Astrocyte (in vitro differentiated cells and primary cell): ENCODE data around the gene HIVEP2. TPM values are rescaled to one million over a fixed set of nuclear protein-coding genes. Genes with fewer than 3 reads are reported as not detected.

Experiments
- DNase-seq: peaks from one replicate; pipeline ENCODE4 v3.0.0-alpha.2; 2010; ENCODE audit warnings: low read depth
- FAIRE-seq: peaks from 2 replicates; lab custom pipeline; 2011; peaks lifted over from hg19 to GRCh38; lab: Jason Lieb, UNC
- H2AFZ ChIP-seq: 2 replicates; pipeline ENCODE4 v1.6.0; 2012; ENCODE audit warnings: low read depth, low read length, inconsistent platforms
- H3K27ac ChIP-seq: 2 replicates; pipeline ENCODE4 v1.5.1; 2011; ENCODE audit warnings: low read depth, low read length, inconsistent platforms
- H3K27me3 ChIP-seq: 2 replicates; pipeline ENCODE4 v1.6.0; 2011; ENCODE audit warnings: low read length, inconsistent platforms; ENCODE audit not compliant: insufficient read depth
- H3K36me3 ChIP-seq: 2 replicates; pipeline ENCODE4 v1.5.1; 2011; ENCODE audit warnings: low read length, inconsistent platforms; ENCODE audit not compliant: insufficient read depth
- H3K4me1 ChIP-seq: 2 replicates; pipeline ENCODE4 v1.5.1; 2011; ENCODE audit warnings: low read length, inconsistent platforms; ENCODE audit not compliant: insufficient read depth
- H3K4me2 ChIP-seq: 2 replicates; pipeline ENCODE4 v1.6.0; 2012; ENCODE audit warnings: low read length, inconsistent platforms
- H3K4me3 ChIP-seq: 2 replicates; pipeline ENCODE4 v1.5.1; 2011; ENCODE audit warnings: low read depth, mild to moderate bottlenecking, low read length, inconsistent platforms; ENCODE audit not compliant: insufficient read depth
- H3K79me2 ChIP-seq: 2 replicates; pipeline ENCODE4 v1.6.0; 2012; ENCODE audit warnings: mild to moderate bottlenecking, low read length, inconsistent platforms; ENCODE audit not compliant: insufficient read depth
- H3K9ac ChIP-seq: 2 replicates; pipeline ENCODE4 v1.6.0; 2012; ENCODE audit warnings: mild to moderate bottlenecking, low read length, inconsistent platforms
- H3K9me3 ChIP-seq: 2 replicates; pipeline ENCODE4 v1.5.1; 2012; ENCODE audit warnings: low read depth, mild to moderate bottlenecking, low read length, inconsistent platforms; ENCODE audit not compliant: insufficient read depth
- H4K20me1 ChIP-seq: 2 replicates; pipeline ENCODE4 v1.6.0; 2012; ENCODE audit warnings: low read length, inconsistent platforms; ENCODE audit not compliant: insufficient read depth
- H3K27ac Mint-ChIP-seq: one replicate; pipeline ENCODE4 v1.8.0; 2021; ENCODE audit warnings: mild to moderate bottlenecking, mixed read lengths; ENCODE audit not compliant: unreplicated experiment
- H3K27me3 Mint-ChIP-seq: one replicate; pipeline ENCODE4 v1.8.0; 2021; ENCODE audit warnings: low read depth, mixed read lengths; ENCODE audit not compliant: unreplicated experiment
- H3K36me3 Mint-ChIP-seq: one replicate; pipeline ENCODE4 v1.8.0; 2021; ENCODE audit warnings: low read depth, mixed read lengths; ENCODE audit not compliant: unreplicated experiment
- H3K4me1 Mint-ChIP-seq: one replicate; pipeline ENCODE4 v1.8.0; 2021; ENCODE audit warnings: low read depth, mixed read lengths; ENCODE audit not compliant: unreplicated experiment
- H3K4me3 Mint-ChIP-seq: one replicate; pipeline ENCODE4 v1.8.0; 2021; ENCODE audit warnings: mild to moderate bottlenecking, moderate library complexity, mixed read lengths; ENCODE audit not compliant: unreplicated experiment
- H3K9me3 Mint-ChIP-seq: one replicate; pipeline ENCODE4 v1.8.0; 2021; ENCODE audit warnings: mild to moderate bottlenecking, mixed read lengths; ENCODE audit not compliant: unreplicated experiment
- EZH2 ChIP-seq: IDR thresholded peaks from 2 replicates; pipeline ENCODE4 v1.6.1; 2012; ENCODE audit warnings: mild to moderate bottlenecking, low read length, inconsistent platforms; ENCODE audit not compliant: insufficient read depth
- total RNA-seq: library from RNA; stranded (reverse); gene quantifications from 2 replicates; pipeline ENCODE4 v1.2.1, GENCODE V29; 2021
- TF ChIP-seq, protein P1 (sequence below): IDR thresholded peaks from 2 replicates; pipeline ENCODE4 v1.5.1; 2011; ENCODE audit warnings: low read depth, mild to moderate bottlenecking, inconsistent platforms, low read length, moderate library complexity; ENCODE audit not compliant: insufficient read depth

The HIVEP2 gene
- total RNA-seq, 1 donor from 2014 or later: 21.2 TPM

GRCh38 chr6:142958343-142958742 is 13.4 kb upstream of the HIVEP2 start:
- peaks cover 3% of the 10 kb centered on the region for H3K9me3 Mint-ChIP-seq
- DNase-seq (peak; percentile 4), FAIRE-seq (no peak)
- Histone ChIP-seq H2AFZ (no peak overlapping the region), H3K27me3 (no peaks in the 10 kb centered on the region), H3K9me3 (no peaks in the 10 kb centered on the region), H3K36me3 (no peaks in the 10 kb centered on the region), H3K27ac (no peak overlapping the region), H3K4me1 (peaks cover 5% of the 10 kb centered on the region), H3K79me2 (no peaks in the 10 kb centered on the region), H3K9ac (no peak overlapping the region), H3K4me3 (no peak overlapping the region), H4K20me1 (no peaks in the 10 kb centered on the region), H3K4me2 (no peak overlapping the region)
- H3K27me3 Mint-ChIP-seq: no peaks in the 10 kb centered on the region
- no peaks in the 10 kb centered on the region for H3K36me3 Mint-ChIP-seq
- TF ChIP-seq, protein P1, sequence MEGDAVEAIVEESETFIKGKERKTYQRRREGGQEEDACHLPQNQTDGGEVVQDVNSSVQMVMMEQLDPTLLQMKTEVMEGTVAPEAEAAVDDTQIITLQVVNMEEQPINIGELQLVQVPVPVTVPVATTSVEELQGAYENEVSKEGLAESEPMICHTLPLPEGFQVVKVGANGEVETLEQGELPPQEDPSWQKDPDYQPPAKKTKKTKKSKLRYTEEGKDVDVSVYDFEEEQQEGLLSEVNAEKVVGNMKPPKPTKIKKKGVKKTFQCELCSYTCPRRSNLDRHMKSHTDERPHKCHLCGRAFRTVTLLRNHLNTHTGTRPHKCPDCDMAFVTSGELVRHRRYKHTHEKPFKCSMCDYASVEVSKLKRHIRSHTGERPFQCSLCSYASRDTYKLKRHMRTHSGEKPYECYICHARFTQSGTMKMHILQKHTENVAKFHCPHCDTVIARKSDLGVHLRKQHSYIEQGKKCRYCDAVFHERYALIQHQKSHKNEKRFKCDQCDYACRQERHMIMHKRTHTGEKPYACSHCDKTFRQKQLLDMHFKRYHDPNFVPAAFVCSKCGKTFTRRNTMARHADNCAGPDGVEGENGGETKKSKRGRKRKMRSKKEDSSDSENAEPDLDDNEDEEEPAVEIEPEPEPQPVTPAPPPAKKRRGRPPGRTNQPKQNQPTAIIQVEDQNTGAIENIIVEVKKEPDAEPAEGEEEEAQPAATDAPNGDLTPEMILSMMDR: no peak
- TF ChIP-seq EZH2: no peak
- H3K4me1 Mint-ChIP-seq: peaks cover 6% of the 10 kb centered on the region
- H3K4me3 Mint-ChIP-seq: no peak overlapping the region
- H3K27ac Mint-ChIP-seq: no peak overlapping the region

- peaks cover 5% of the 10 kb centered on the region for H3K4me1 ChIP-seq
- peaks cover 12% of the 10 kb centered on the region for H3K4me1 Mint-ChIP-seq
- FAIRE-seq (no peak), DNase-seq (no peak)
- H2AFZ ChIP-seq: no peak overlapping the region
- no peaks in the 10 kb centered on the region for H3K27me3 Mint-ChIP-seq
- TF ChIP-seq, protein P1: no peak
- TF ChIP-seq EZH2: no peak
- H3K27ac Mint-ChIP-seq: no peak overlapping the region
- no peak overlapping the region for H3K4me3 Mint-ChIP-seq
- H4K20me1 ChIP-seq: no peaks in the 10 kb centered on the region
- no peaks in the 10 kb centered on the region for H3K9me3 ChIP-seq
- H3K4me3 ChIP-seq: no peak overlapping the region
- H3K27ac ChIP-seq: no peak overlapping the region
- no peaks in the 10 kb centered on the region for H3K27me3 ChIP-seq
- no peaks in the 10 kb centered on the region for H3K79me2 ChIP-seq
- peaks cover 3% of the 10 kb centered on the region for H3K9me3 Mint-ChIP-seq
- H3K36me3 Mint-ChIP-seq: no peaks in the 10 kb centered on the region
- H3K36me3 ChIP-seq: no peaks in the 10 kb centered on the region
- H3K9ac ChIP-seq: no peak overlapping the region
- H3K4me2 ChIP-seq: no peak overlapping the region
Observed at GRCh38 chr6:142956726-142957125, 11.8 kb upstream of the HIVEP2 start.

- Mint-ChIP-seq H3K9me3 (no peaks in the 10 kb centered on the region), H3K4me3 (no peak overlapping the region), H3K36me3 (no peaks in the 10 kb centered on the region), H3K27me3 (peaks cover 2% of the 10 kb centered on the region), H3K4me1 (peaks cover 12% of the 10 kb centered on the region), H3K27ac (no peak overlapping the region)
- H3K9ac ChIP-seq: no peak overlapping the region
- no peak overlapping the region for H3K4me3 ChIP-seq
- H3K27ac ChIP-seq: no peak overlapping the region
- no peaks in the 10 kb centered on the region for H3K27me3 ChIP-seq
- H3K79me2 ChIP-seq: no peaks in the 10 kb centered on the region
- no peak for FAIRE-seq
- H3K36me3 ChIP-seq: no peaks in the 10 kb centered on the region
- TF ChIP-seq, protein P1: no peak
- no peak for TF ChIP-seq EZH2
- H3K9me3 ChIP-seq: no peaks in the 10 kb centered on the region
- DNase-seq: no peak
- no peak overlapping the region for H3K4me2 ChIP-seq
- H3K4me1 ChIP-seq: peaks cover 2% of the 10 kb centered on the region
- H2AFZ ChIP-seq: no peak overlapping the region
- no peaks in the 10 kb centered on the region for H4K20me1 ChIP-seq
Observed at GRCh38 chr6:142954844-142955243, 9.9 kb upstream of the HIVEP2 start.
